ENCODE data around the gene CCL19.

Gene CCL19

GRCh38 chr9:34659592-34660253 is 31.4 kb downstream of the CCL19 start:
- DNase-seq: no peak

GRCh38 chr9:34658461-34658860 is 32.6 kb downstream of the CCL19 start:
- no peak for DNase-seq

GRCh38 chr9:34656992-34657391 is 34.1 kb downstream of the CCL19 start:
- no peak for DNase-seq

- no peak for DNase-seq
Measured at GRCh38 chr9:34655394-34655793, 35.7 kb downstream of the CCL19 start.

- no peak for DNase-seq
Measured at GRCh38 chr9:34654323-34655051, 36.6 kb downstream of the CCL19 start.

GRCh38 chr9:34653151-34654072 is 37.7 kb downstream of the CCL19 start:
- DNase-seq: no peak

GRCh38 chr9:34652602-34653000 is 38.5 kb downstream of the CCL19 start:
- no peak for DNase-seq

GRCh38 chr9:34651876-34652601 is 39.0 kb downstream of the CCL19 start, which contains the start of gene IL11RA:
IL11RA (plus strand) TSS chr9:34652185; CDS start chr9:34655218, 3,033 bp downstream.
- DNase-seq: peak; percentile 59

- no peak for DNase-seq
Measured at GRCh38 chr9:34651321-34651720, 39.8 kb downstream of the CCL19 start.

- DNase-seq: no peak
Measured at GRCh38 chr9:34650816-34651215, 40.3 kb downstream of the CCL19 start.

- DNase-seq: no peak
Measured at GRCh38 chr9:34648673-34649072, 42.4 kb downstream of the CCL19 start.

GRCh38 chr9:34647651-34648050 is 43.4 kb downstream of the CCL19 start:
- peak; percentile 36 for DNase-seq

GRCh38 chr9:34647084-34647403 is 44.0 kb downstream of the CCL19 start:
- DNase-seq: no peak

GRCh38 chr9:34646211-34647083 is 44.6 kb downstream of the CCL19 start, which contains the start of gene GALT:
GALT (plus strand) TSS chr9:34646675; CDS start chr9:34646705, 30 bp downstream.
- peak; percentile 97 for DNase-seq

- no peak for DNase-seq
Measured at GRCh38 chr9:34644766-34645314, 46.2 kb downstream of the CCL19 start.

- DNase-seq: no peak
Measured at GRCh38 chr9:34642679-34643078, 48.4 kb downstream of the CCL19 start.

Measured in activated CD4-positive, alpha-beta T cell treated with anti-CD3 and anti-CD28 coated beads, Interleukin-2, Interleukin-6, amounts not matched to agents 100 ng/mL and 50 ng/mL, durations not matched to agents 16 hours and 8 hours (primary cell).